ENCODE results near the gene ZNF678. TPM values are rescaled to one million over a fixed set of nuclear protein-coding genes. Genes with fewer than 3 reads are reported as not detected.

ZNF678 gene
- total RNA-seq, 1 donor: 3.6 TPM

- DNase-seq (ENCODE audit: insufficient read length, low spot score, missing footprints): no peak
- Histone ChIP-seq H3K27me3 (ENCODE audit: insufficient read depth, low read length) (no peaks in the 10 kb centered on the region), H3K9me3 (ENCODE audit: low read depth, low read length) (peaks cover 18% of the 10 kb centered on the region), H4K20me1 (ENCODE audit: insufficient read depth, low read length) (no peaks in the 10 kb centered on the region), H3K4me1 (ENCODE audit: insufficient read depth, low read length) (no peaks in the 10 kb centered on the region), H2AFZ (ENCODE audit: low read length) (no peak overlapping the region), H3K4me2 (ENCODE audit: insufficient read depth, low read length) (no peak overlapping the region), H3K27ac (ENCODE audit: low read depth, low read length) (no peak overlapping the region), H3K36me3 (ENCODE audit: insufficient read depth, low read length) (no peaks in the 10 kb centered on the region), H3K4me3 (ENCODE audit: insufficient read depth, low read length) (no peak overlapping the region), H3K79me2 (ENCODE audit: insufficient read depth, low read length) (no peaks in the 10 kb centered on the region)
- no peak for TF ChIP-seq CTCF (IDR thresholded peaks at IDR 0.05; ENCODE audit: extremely low read depth, low read depth, low read length)
These were observed 99.6 kb downstream of the ZNF678 start for GRCh38 chr1:227662933-227663332.

- Histone ChIP-seq H3K27ac (ENCODE audit: low read depth, low read length) (no peak overlapping the region), H2AFZ (ENCODE audit: low read length) (no peak overlapping the region), H3K4me3 (ENCODE audit: insufficient read depth, low read length) (no peak overlapping the region), H3K4me2 (ENCODE audit: insufficient read depth, low read length) (no peak overlapping the region), H3K9me3 (ENCODE audit: low read depth, low read length) (peaks cover 24% of the 10 kb centered on the region), H3K79me2 (ENCODE audit: insufficient read depth, low read length) (no peaks in the 10 kb centered on the region), H3K36me3 (ENCODE audit: insufficient read depth, low read length) (no peaks in the 10 kb centered on the region), H4K20me1 (ENCODE audit: insufficient read depth, low read length) (no peaks in the 10 kb centered on the region), H3K27me3 (ENCODE audit: insufficient read depth, low read length) (no peaks in the 10 kb centered on the region), H3K4me1 (ENCODE audit: insufficient read depth, low read length) (no peaks in the 10 kb centered on the region)
- no peak for DNase-seq (ENCODE audit: insufficient read length, low spot score, missing footprints)
- no peak for TF ChIP-seq CTCF (IDR thresholded peaks at IDR 0.05; ENCODE audit: extremely low read depth, low read depth, low read length)
These were observed 102.9 kb downstream of the ZNF678 start for GRCh38 chr1:227666286-227666685.

GRCh38 chr1:227673441-227673840 lies 110.1 kb downstream of the ZNF678 start:
- no peak overlapping the region for H3K4me3 ChIP-seq (ENCODE audit: insufficient read depth, low read length)
- no peak overlapping the region for H3K4me2 ChIP-seq (ENCODE audit: insufficient read depth, low read length)
- no peak for TF ChIP-seq CTCF (IDR thresholded peaks at IDR 0.05; ENCODE audit: extremely low read depth, low read depth, low read length)
- H3K36me3 ChIP-seq (ENCODE audit: insufficient read depth, low read length): no peaks in the 10 kb centered on the region
- no peaks in the 10 kb centered on the region for H3K4me1 ChIP-seq (ENCODE audit: insufficient read depth, low read length)
- peaks cover 9% of the 10 kb centered on the region for H3K9me3 ChIP-seq (ENCODE audit: low read depth, low read length)
- no peak overlapping the region for H3K27ac ChIP-seq (ENCODE audit: low read depth, low read length)
- no peaks in the 10 kb centered on the region for H3K27me3 ChIP-seq (ENCODE audit: insufficient read depth, low read length)
- DNase-seq (ENCODE audit: insufficient read length, low spot score, missing footprints): no peak
- no peaks in the 10 kb centered on the region for H3K79me2 ChIP-seq (ENCODE audit: insufficient read depth, low read length)
- H4K20me1 ChIP-seq (ENCODE audit: insufficient read depth, low read length): no peaks in the 10 kb centered on the region
- no peak overlapping the region for H2AFZ ChIP-seq (ENCODE audit: low read length)

GRCh38 chr1:227685807-227686206 lies 122.5 kb downstream of the ZNF678 start:
- H3K9me3 ChIP-seq (ENCODE audit: low read depth, low read length): peaks cover 1% of the 10 kb centered on the region
- no peak for DNase-seq (ENCODE audit: insufficient read length, low spot score, missing footprints)
- no peaks in the 10 kb centered on the region for H3K36me3 ChIP-seq (ENCODE audit: insufficient read depth, low read length)
- no peaks in the 10 kb centered on the region for H3K79me2 ChIP-seq (ENCODE audit: insufficient read depth, low read length)
- no peak for TF ChIP-seq CTCF (IDR thresholded peaks at IDR 0.05; ENCODE audit: extremely low read depth, low read depth, low read length)
- no peak overlapping the region for H3K27ac ChIP-seq (ENCODE audit: low read depth, low read length)
- no peaks in the 10 kb centered on the region for H3K4me1 ChIP-seq (ENCODE audit: insufficient read depth, low read length)
- H2AFZ ChIP-seq (ENCODE audit: low read length): no peak overlapping the region
- H3K4me2 ChIP-seq (ENCODE audit: insufficient read depth, low read length): no peak overlapping the region
- H4K20me1 ChIP-seq (ENCODE audit: insufficient read depth, low read length): no peaks in the 10 kb centered on the region
- no peaks in the 10 kb centered on the region for H3K27me3 ChIP-seq (ENCODE audit: insufficient read depth, low read length)
- H3K4me3 ChIP-seq (ENCODE audit: insufficient read depth, low read length): no peak overlapping the region
